Islet of Langerhans (tissue), 1 donor: ENCODE measurements around the gene F2RL3.
"Not testable (repeated sequence)": the region's sequence is repeated elsewhere in the genome, so short reads cannot be mapped to it uniquely, and the experiment has no call there.

Source experiments
- FAIRE-seq: peaks from one replicate; lab custom pipeline; 2011; peaks lifted over from hg19 to GRCh38; lab: Jason Lieb, UNC

F2RL3 gene

GRCh38 chr19:16922592-16922934 lies 33.8 kb downstream of the F2RL3 start:
- FAIRE-seq, result no peak

- no peak for FAIRE-seq
These were observed 34.1 kb downstream of the F2RL3 start for GRCh38 chr19:16922949-16923348.

GRCh38 chr19:16927883-16928282 lies 39.1 kb downstream of the F2RL3 start:
- FAIRE-seq, result no peak

- FAIRE-seq, result no peak
These were observed 39.6 kb downstream of the F2RL3 start for GRCh38 chr19:16928351-16928750.

GRCh38 chr19:16928916-16929315 lies 40.1 kb downstream of the F2RL3 start:
- FAIRE-seq, result no peak

- FAIRE-seq, result no peak
These were observed 42.0 kb downstream of the F2RL3 start for GRCh38 chr19:16930753-16931152.

GRCh38 chr19:16931306-16931705 lies 42.5 kb downstream of the F2RL3 start:
- FAIRE-seq, result no peak

- FAIRE-seq, result no peak
These were observed 45.7 kb downstream of the F2RL3 start for GRCh38 chr19:16934489-16934888.

- FAIRE-seq, result no peak
These were observed 48.1 kb downstream of the F2RL3 start for GRCh38 chr19:16936901-16937300.

- FAIRE-seq, result not testable (repeated sequence)
These were observed 49.0 kb downstream of the F2RL3 start for GRCh38 chr19:16937796-16938195.

- no peak for FAIRE-seq
These were observed 49.4 kb downstream of the F2RL3 start for GRCh38 chr19:16938211-16938610.

GRCh38 chr19:16940063-16940462 lies 51.3 kb downstream of the F2RL3 start:
- FAIRE-seq, result not testable (repeated sequence)

- no peak for FAIRE-seq
These were observed 51.8 kb downstream of the F2RL3 start for GRCh38 chr19:16940626-16941025.
